Measurements from ENCODE around the gene TUT1. TPM values are rescaled to one million over a fixed set of nuclear protein-coding genes. Genes with fewer than 3 reads are reported as not detected.
"Not testable (repeated sequence)": the region's sequence is repeated elsewhere in the genome, so short reads cannot be mapped to it uniquely, and the experiment has no call there.

TUT1 gene
- total and polyA plus RNA-seq, 2 experiments from 2014 or later, result 12.8 to 22.2 TPM

- H3K27me3 Mint-ChIP-seq (ENCODE audit: insufficient read depth, low read depth, poor library complexity), result peaks cover 25% of the 10 kb centered on the region
- H3K27me3 ChIP-seq (ENCODE audit: insufficient read depth); H3K9me3 Mint-ChIP-seq; H2AFZ ChIP-seq; H3K9me2 ChIP-seq (ENCODE audit: insufficient read depth): not testable (repeated sequence)
- peak overlapping the region; percentile 43 for H3K27ac Mint-ChIP-seq
- H3K4me1 Mint-ChIP-seq, result peaks cover 47% of the 10 kb centered on the region
- TF ChIP-seq POLR2AphosphoS5 (IDR thresholded peaks at IDR 0.05; ENCODE audit: low read depth) (peak; percentile 14; the same call in 1 of the 2 replicates), NANOG (IDR thresholded peaks at IDR 0.05; ENCODE audit: borderline replicate concordance) (peak; percentile 78)
- peaks cover 95% of the 10 kb centered on the region for H3K36me3 Mint-ChIP-seq (ENCODE audit: low read depth)
- peak overlapping the region; percentile 62 for H3K4me2 ChIP-seq
- peak; percentile 32 for ATAC-seq
- H3F3A ChIP-seq (replicated peaks; ENCODE audit: low read depth), result peaks cover 64% of the 10 kb centered on the region
- H3K4me1 ChIP-seq (ENCODE audit: insufficient read depth), result peaks cover 51% of the 10 kb centered on the region
- H3K36me3 ChIP-seq (ENCODE audit: insufficient read depth), result peaks cover 60% of the 10 kb centered on the region
- peak; percentile 91 for DNase-seq (ENCODE audit: low spot score)
- peaks cover 72% of the 10 kb centered on the region for H4K20me1 ChIP-seq (replicated peaks; ENCODE audit: insufficient read depth)
- H3K4me3 ChIP-seq, result peak overlapping the region; percentile 6; the same call in 1 of the 2 replicates
- H3K4me3 Mint-ChIP-seq, result peak overlapping the region; percentile 52
- peaks cover 54% of the 10 kb centered on the region for H3K79me2 ChIP-seq (replicated peaks; ENCODE audit: insufficient read depth)
- H3K27ac ChIP-seq (ENCODE audit: low read depth), result peak overlapping the region; percentile 95
Measured at GRCh38 chr11:62561677-62562230, 29.6 kb downstream of the TUT1 start.

GRCh38 chr11:62560566-62561103 lies 30.7 kb downstream of the TUT1 start:
- peaks cover 94% of the 10 kb centered on the region for H3K36me3 Mint-ChIP-seq (ENCODE audit: low read depth)
- TF ChIP-seq STAT1 (IDR thresholded peaks at IDR 0.05; ENCODE audit: unreplicated experiment) (no peak), CTCF (conservative IDR thresholded peaks at IDR 0.05; ENCODE audit: low read depth in 2 of 2) (peak; percentile 82 to 92), ZNF114 (CRISPR knock-in tag; IDR thresholded peaks at IDR 0.05) (no peak), ZNF331 (CRISPR knock-in tag; IDR thresholded peaks at IDR 0.05; ENCODE audit: low read depth) (no peak), POLR2AphosphoS5 (IDR thresholded peaks at IDR 0.05; ENCODE audit: low read depth) (peak; percentile 29; the same call in 1 of the 2 replicates)
- H3K27me3 ChIP-seq (ENCODE audit: insufficient read depth), result no peaks in the 10 kb centered on the region
- peaks cover 32% of the 10 kb centered on the region for H3K27me3 Mint-ChIP-seq (ENCODE audit: insufficient read depth, low read depth, poor library complexity)
- peak; percentile 98 for DNase-seq (ENCODE audit: low spot score)
- peaks cover 62% of the 10 kb centered on the region for H3K4me1 ChIP-seq (ENCODE audit: insufficient read depth)
- peak overlapping the region; percentile 37 for H3K4me3 ChIP-seq
- H3K27ac Mint-ChIP-seq, result peak overlapping the region; percentile 96
- H3K9me2 ChIP-seq (ENCODE audit: insufficient read depth), result no peaks in the 10 kb centered on the region
- H3K27ac ChIP-seq (ENCODE audit: low read depth), result peak overlapping the region; percentile 95
- H3K4me3 Mint-ChIP-seq, result peak overlapping the region; percentile 50
- H3K36me3 ChIP-seq (ENCODE audit: insufficient read depth), result peaks cover 48% of the 10 kb centered on the region
- peak; percentile 72 for ATAC-seq
- H3K4me2 ChIP-seq, result peak overlapping the region; percentile 62
- peaks cover 43% of the 10 kb centered on the region for H3K79me2 ChIP-seq (replicated peaks; ENCODE audit: insufficient read depth)
- H4K20me1 ChIP-seq (replicated peaks; ENCODE audit: insufficient read depth), result peaks cover 60% of the 10 kb centered on the region
- no peak overlapping the region for H2AFZ ChIP-seq
- peaks cover 57% of the 10 kb centered on the region for H3K4me1 Mint-ChIP-seq
- H3F3A ChIP-seq (replicated peaks; ENCODE audit: low read depth), result peaks cover 64% of the 10 kb centered on the region
- no peaks in the 10 kb centered on the region; the same call in 2 of the 3 replicates for H3K9me3 Mint-ChIP-seq

- peaks cover 39% of the 10 kb centered on the region for H3K36me3 ChIP-seq (ENCODE audit: insufficient read depth)
- H3K27ac Mint-ChIP-seq, result peak overlapping the region; percentile 96
- H3K79me2 ChIP-seq (replicated peaks; ENCODE audit: insufficient read depth), result peaks cover 33% of the 10 kb centered on the region
- peaks cover 60% of the 10 kb centered on the region for H3K4me1 Mint-ChIP-seq
- H3K4me3 ChIP-seq; H3K9me3 Mint-ChIP-seq; ATAC-seq; H3K27me3 ChIP-seq (ENCODE audit: insufficient read depth); H2AFZ ChIP-seq; DNase-seq (ENCODE audit: low spot score); H3K9me2 ChIP-seq (ENCODE audit: insufficient read depth): not testable (repeated sequence)
- peaks cover 32% of the 10 kb centered on the region for H3K27me3 Mint-ChIP-seq (ENCODE audit: insufficient read depth, low read depth, poor library complexity)
- H3K27ac ChIP-seq (ENCODE audit: low read depth), result peak overlapping the region; percentile 92
- peaks cover 62% of the 10 kb centered on the region for H3F3A ChIP-seq (replicated peaks; ENCODE audit: low read depth)
- peak overlapping the region; percentile 42 for H3K4me2 ChIP-seq
- H3K4me1 ChIP-seq (ENCODE audit: insufficient read depth), result peaks cover 63% of the 10 kb centered on the region
- peaks cover 50% of the 10 kb centered on the region for H4K20me1 ChIP-seq (replicated peaks; ENCODE audit: insufficient read depth)
- H3K36me3 Mint-ChIP-seq (ENCODE audit: low read depth), result peaks cover 87% of the 10 kb centered on the region
- H3K4me3 Mint-ChIP-seq, result peak overlapping the region; percentile 48; the same call in 2 of the 3 replicates
Measured at GRCh38 chr11:62559626-62560025, 31.7 kb downstream of the TUT1 start.

Data from GM23338 (cell line).